Astrocyte of the spinal cord (primary cell): ENCODE data around the gene TSPAN13.

Experiments
- DNase-seq: peaks from one replicate; pipeline ENCODE4 v3.0.0; 2011; ENCODE audit warnings: low read depth, low spot score
- H3K4me3 ChIP-seq: 2 replicates; pipeline ENCODE4 v1.5.1; 2011; ENCODE audit warnings: low read depth, mild to moderate bottlenecking, low read length, moderate library complexity
- in situ Hi-C: cut with HindIII; loops from 2 replicates; pipeline ENCODE4 v1.10.0; 2017; ENCODE audit warnings: low sequenced_read_pairs
- TF ChIP-seq, protein P1 (sequence below): IDR thresholded peaks from 2 replicates; pipeline ENCODE4 v1.5.1; 2012; ENCODE audit warnings: low read depth, mild to moderate bottlenecking, low read length, inconsistent platforms

The TSPAN13 gene

DNA sequence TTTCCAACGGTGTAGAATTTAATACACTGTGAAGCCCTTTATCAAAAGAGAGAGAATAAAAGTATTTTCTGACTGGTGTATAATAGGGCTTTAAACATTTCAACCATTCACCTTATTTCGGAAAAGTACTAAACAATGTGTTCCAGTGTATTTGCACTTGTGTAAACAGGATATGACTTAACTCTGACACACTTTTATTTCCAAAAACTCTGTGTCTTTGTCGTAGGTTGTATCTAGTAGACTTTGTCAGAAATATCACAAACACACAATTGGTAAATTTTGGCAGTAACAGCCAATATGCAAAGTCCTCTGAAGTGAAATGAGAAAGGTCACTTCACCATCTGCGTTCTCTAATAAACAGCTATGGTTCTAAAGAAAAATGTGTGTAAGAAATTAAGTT, 10.3 kb upstream of the TSPAN13 start:
- in situ Hi-C loops, result no loop called here
- TF ChIP-seq, protein P1, sequence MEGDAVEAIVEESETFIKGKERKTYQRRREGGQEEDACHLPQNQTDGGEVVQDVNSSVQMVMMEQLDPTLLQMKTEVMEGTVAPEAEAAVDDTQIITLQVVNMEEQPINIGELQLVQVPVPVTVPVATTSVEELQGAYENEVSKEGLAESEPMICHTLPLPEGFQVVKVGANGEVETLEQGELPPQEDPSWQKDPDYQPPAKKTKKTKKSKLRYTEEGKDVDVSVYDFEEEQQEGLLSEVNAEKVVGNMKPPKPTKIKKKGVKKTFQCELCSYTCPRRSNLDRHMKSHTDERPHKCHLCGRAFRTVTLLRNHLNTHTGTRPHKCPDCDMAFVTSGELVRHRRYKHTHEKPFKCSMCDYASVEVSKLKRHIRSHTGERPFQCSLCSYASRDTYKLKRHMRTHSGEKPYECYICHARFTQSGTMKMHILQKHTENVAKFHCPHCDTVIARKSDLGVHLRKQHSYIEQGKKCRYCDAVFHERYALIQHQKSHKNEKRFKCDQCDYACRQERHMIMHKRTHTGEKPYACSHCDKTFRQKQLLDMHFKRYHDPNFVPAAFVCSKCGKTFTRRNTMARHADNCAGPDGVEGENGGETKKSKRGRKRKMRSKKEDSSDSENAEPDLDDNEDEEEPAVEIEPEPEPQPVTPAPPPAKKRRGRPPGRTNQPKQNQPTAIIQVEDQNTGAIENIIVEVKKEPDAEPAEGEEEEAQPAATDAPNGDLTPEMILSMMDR, result no peak
- DNase-seq, result no peak
- H3K4me3 ChIP-seq, result no peak overlapping the region

DNA sequence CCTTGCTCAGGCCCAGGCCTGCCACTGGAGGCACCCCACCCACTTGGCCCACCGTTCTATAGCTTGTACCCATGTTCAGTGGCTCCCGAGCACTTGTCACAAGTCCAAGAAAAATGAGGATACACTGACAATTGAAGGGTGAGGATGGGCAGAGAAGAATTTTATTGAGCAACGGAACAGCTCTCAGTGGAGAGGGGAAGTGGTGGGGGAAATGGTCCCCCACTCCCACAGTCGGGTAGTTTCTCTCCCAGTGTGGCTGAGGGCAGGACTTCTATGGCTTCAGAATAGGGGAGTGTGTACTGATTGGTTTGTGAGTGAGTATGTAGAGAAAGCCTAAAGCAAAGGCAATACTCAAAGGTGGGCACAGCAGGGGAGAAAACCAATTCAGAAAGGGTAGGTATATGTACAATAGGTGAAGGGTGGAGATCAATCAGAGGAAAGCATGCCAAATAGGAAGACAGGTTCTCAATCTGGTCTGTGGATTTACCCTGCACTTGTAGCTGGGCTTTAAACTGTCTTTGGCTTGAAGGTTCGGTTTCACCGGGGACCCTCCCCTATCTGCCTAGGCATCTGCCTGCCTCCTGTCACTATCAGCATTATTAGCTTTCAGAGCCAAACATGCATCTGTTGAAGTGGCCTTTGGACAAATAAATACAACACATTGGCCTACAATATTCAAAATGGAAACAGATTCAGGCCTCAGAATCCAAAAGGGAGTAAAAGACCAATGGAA, 8.9 kb upstream of the TSPAN13 start:
- H3K4me3 ChIP-seq, result no peak overlapping the region
- in situ Hi-C loops, result no loop called here
- no peak for DNase-seq
- TF ChIP-seq, protein P1, result no peak

DNA sequence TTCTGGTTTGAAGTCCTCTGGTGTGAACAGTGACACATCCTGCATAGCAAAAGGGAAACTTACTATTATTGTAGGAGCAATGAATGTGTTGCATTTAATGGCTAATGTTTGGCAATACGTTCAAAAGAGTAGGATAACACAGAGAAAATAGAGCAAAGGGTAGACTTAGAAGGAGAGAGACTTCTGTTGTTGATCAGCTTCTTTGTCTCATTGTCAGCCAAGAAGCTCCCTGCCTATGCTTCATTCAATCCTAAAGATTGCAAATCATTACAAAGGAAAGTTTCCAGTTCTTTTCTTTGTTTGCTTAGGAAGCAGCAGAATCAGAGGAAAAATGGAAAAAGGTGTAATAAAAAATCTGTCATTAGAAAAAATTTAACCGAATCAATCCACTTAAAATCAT, 7.9 kb upstream of the TSPAN13 start:
- no peak overlapping the region for H3K4me3 ChIP-seq
- TF ChIP-seq, protein P1, result no peak
- DNase-seq, result no peak
- in situ Hi-C loops, result no loop called here

DNA sequence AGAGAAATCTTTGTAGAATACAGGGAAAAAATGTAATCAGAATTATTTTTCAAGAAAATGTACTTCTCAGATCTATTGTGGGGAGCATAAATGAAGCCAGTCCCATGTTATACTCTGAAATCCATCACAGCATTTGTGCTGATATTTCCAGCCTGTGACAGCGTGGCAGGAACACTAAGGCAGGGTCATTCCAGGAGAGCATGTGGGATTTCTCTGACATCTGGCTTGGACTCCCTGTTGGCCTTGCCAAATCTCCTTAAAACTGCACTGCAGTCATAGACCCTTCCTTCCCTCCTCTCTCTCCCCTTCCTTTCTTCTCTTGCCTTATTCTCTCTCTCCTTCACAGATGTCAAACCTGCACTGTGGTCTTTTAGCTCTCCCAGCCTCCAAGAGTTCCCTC, 6.5 kb upstream of the TSPAN13 start:
- in situ Hi-C loops, result no loop called here
- H3K4me3 ChIP-seq, result no peak overlapping the region
- DNase-seq, result no peak
- TF ChIP-seq, protein P1, result no peak

DNA sequence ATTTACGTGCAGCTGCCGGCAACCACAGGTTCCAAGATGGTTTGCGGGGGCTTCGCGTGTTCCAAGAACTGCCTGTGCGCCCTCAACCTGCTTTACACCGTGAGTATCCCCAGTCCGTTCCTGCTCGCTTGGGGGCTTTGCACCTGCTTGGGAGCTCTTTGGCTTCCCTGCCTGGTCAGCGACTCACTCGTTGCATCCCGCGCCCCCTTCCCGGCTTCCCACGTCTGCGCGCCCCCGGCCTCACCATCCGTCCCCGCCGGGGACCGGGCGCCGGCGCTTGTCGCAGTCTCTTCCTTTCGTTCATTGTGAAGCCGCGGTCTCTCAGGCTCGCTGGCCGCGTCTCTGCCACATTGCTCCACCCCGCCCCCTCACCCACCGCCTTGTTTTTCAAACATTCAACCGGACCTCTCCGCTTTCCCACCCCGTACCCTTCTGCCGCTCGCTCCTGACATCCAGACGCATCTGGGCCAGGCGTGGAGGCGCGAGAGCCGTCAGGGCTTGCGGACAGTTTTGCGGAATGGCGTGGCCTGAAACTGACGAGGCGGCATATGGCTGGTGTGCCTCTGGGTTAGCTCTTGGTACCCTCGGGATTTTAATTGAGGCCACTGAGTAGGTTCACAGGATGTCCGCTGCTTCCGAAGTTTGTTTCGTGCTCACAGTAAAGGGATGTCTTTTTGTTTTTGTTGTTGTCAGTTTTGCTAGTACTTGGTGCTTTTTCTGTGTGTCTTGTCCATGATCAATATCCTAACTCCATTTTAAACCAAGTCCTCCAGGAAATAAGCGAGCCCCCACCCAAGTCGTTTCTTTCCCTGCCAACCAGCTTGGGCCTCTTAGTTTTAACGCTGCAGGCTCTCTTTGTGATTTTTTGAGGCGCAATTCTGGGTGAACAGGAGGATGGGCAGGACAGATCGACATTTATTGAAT, 639 bp downstream of the TSPAN13 start:
- peak overlapping the region; percentile 78 for H3K4me3 ChIP-seq

DNA sequence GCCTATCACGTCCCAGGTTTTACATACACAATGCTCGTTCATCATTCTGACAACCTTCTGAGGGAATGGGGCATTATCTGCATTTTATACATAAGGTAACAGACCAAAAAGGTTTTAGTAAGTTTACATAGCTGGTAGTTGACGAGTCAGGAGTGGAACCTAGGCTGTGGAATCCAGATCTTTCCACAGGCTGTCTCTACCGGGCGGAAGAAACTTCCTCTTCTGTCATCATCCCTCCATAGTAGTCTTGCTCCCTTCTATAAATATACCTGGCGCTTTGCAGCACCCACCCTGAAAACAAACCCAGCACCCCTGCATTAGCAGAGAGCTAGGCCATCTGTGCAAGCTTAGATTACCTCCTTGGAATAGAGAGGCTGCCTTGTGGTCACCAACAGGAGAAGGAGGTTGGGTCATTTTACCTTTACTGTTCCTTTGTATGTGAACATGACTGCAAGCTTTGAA, 1.3 kb downstream of the TSPAN13 start:
- in situ Hi-C loops, result no loop called here
- DNase-seq, result no peak
- H3K4me3 ChIP-seq, result peak overlapping the region; percentile 78
- TF ChIP-seq, protein P1, result no peak

More for the DNA sequence above, 639 bp downstream of the TSPAN13 start:
- in situ Hi-C loops, result no loop called here
- DNase-seq, result peak; percentile 23
- TF ChIP-seq, protein P1, result no peak
